OCI-LY1 (cell line): ENCODE results near the gene MAN1C1.

Source experiments
- EZH2 ChIP-seq: fragments of 200-600 bp; sonication (generic), shearing (Covaris generic); IDR thresholded peaks from 2 replicates; pipeline ENCODE4 v1.8.0; 2017; ENCODE audit warnings: borderline replicate concordance, mixed run types, mild to moderate bottlenecking, antibody characterized with exemption, low read length, moderate library complexity, mixed read lengths
- TF ChIP-seq, protein P1 (sequence below): fragments of 200-600 bp; sonication (generic), shearing (Covaris generic); IDR thresholded peaks from 2 replicates; pipeline ENCODE4 v1.5.1; 2017; ENCODE audit warnings: mild to moderate bottlenecking, antibody characterized with exemption, low read length, moderate library complexity, mixed read lengths

- no peak for TF ChIP-seq EZH2
- TF ChIP-seq, protein P1, sequence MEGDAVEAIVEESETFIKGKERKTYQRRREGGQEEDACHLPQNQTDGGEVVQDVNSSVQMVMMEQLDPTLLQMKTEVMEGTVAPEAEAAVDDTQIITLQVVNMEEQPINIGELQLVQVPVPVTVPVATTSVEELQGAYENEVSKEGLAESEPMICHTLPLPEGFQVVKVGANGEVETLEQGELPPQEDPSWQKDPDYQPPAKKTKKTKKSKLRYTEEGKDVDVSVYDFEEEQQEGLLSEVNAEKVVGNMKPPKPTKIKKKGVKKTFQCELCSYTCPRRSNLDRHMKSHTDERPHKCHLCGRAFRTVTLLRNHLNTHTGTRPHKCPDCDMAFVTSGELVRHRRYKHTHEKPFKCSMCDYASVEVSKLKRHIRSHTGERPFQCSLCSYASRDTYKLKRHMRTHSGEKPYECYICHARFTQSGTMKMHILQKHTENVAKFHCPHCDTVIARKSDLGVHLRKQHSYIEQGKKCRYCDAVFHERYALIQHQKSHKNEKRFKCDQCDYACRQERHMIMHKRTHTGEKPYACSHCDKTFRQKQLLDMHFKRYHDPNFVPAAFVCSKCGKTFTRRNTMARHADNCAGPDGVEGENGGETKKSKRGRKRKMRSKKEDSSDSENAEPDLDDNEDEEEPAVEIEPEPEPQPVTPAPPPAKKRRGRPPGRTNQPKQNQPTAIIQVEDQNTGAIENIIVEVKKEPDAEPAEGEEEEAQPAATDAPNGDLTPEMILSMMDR, result no peak
These were observed 81.0 kb downstream of the MAN1C1 start for GRCh38 chr1:25697435-25698217.
